HepG2 (cell line): ENCODE data around the gene GFOD1. TPM values are rescaled to one million over a fixed set of nuclear protein-coding genes. Genes with fewer than 3 reads are reported as not detected.

Source experiments
- CSRNP2 ChIP-seq: sonication (generic); formaldehyde crosslinking; conservative IDR thresholded peaks from 2 replicates; pipeline ENCODE4 v1.8.0; 2022; ENCODE audit warnings: low read depth, missing genetic modification reagents
- NR3C1 ChIP-seq: sonication (generic); formaldehyde crosslinking; IDR thresholded peaks from 2 replicates; pipeline ENCODE4 v1.4.0; 2020; ENCODE audit warnings: missing genetic modification reagents
- SCMH1 ChIP-seq: sonication (generic); formaldehyde crosslinking; IDR thresholded peaks from 2 replicates; pipeline ENCODE4 v1.9.0; 2021; ENCODE audit warnings: missing genetic modification reagents, mild to moderate bottlenecking, borderline replicate concordance
- SIX4 ChIP-seq: sonication (generic); formaldehyde crosslinking; IDR thresholded peaks from 2 replicates; pipeline ENCODE4 v1.4.0; 2020; ENCODE audit warnings: missing genetic modification reagents
- SMAD1 ChIP-seq: sonication (generic); formaldehyde crosslinking; IDR thresholded peaks from 2 replicates; pipeline ENCODE4 v1.4.0; 2020; ENCODE audit warnings: missing genetic modification reagents, low read depth, mild to moderate bottlenecking, borderline replicate concordance
- SNAI1 ChIP-seq: sonication (generic); formaldehyde crosslinking; IDR thresholded peaks from 2 replicates; pipeline ENCODE4 v1.5.0; 2020; ENCODE audit warnings: mild to moderate bottlenecking, missing genetic modification reagents, borderline replicate concordance
- TEAD2 ChIP-seq: sonication (generic); formaldehyde crosslinking; IDR thresholded peaks from 2 replicates; pipeline ENCODE4 v1.9.0; 2021; ENCODE audit warnings: missing genetic modification reagents
- YEATS4 ChIP-seq: sonication (generic); formaldehyde crosslinking; IDR thresholded peaks from 2 replicates; pipeline ENCODE4 v1.4.0; 2020; ENCODE audit warnings: missing genetic modification reagents, borderline replicate concordance
- ZNF207 ChIP-seq: fragments of 450-650 bp; IDR thresholded peaks from 2 replicates; pipeline ENCODE4 v1.6.1; 2016; ENCODE audit warnings: antibody characterized with exemption, borderline replicate concordance
- ZNF260 ChIP-seq: sonication (generic); formaldehyde crosslinking; IDR thresholded peaks from 2 replicates; pipeline ENCODE4 v1.4.0; 2020; ENCODE audit warnings: missing genetic modification reagents, low read depth, mild to moderate bottlenecking, borderline replicate concordance
- ZNF275 ChIP-seq: sonication (generic); formaldehyde crosslinking; IDR thresholded peaks from 2 replicates; pipeline ENCODE4 v1.8.0; 2022; ENCODE audit warnings: missing genetic modification reagents, mild to moderate bottlenecking, inconsistent platforms, borderline replicate concordance
- ZNF652 ChIP-seq: IDR thresholded peaks from 2 replicates; pipeline ENCODE4 v1.6.1; 2016; ENCODE audit warnings: low read depth, borderline replicate concordance
- ZNF678 ChIP-seq: sonication (generic); formaldehyde crosslinking; IDR thresholded peaks from 2 replicates; pipeline ENCODE4 v1.4.0; 2020; ENCODE audit warnings: mild to moderate bottlenecking, missing genetic modification reagents
- polyA plus RNA-seq, 8 experiments: library from polyadenylated mRNA; depleted of rRNA in 3 of 8; stranded (reverse) in 7 of 8; unstranded in 1 of 8; fragments of >200 nt; fragmentation: Illumina TruSeq in 4 of 8; extraction: Trizol in 4 of 8; gene quantifications; 2 replicates each; pipeline versions ENCODE4 v1.2.1 to v1.2.3, GENCODE V29; 2011 to 2016; ENCODE audit warnings: low read depth in 4 of 8, missing spikeins in 1 of 8, mixed read lengths in 1 of 8; ENCODE audit not compliant: insufficient read depth in 1 of 8
- total RNA-seq, 5 experiments: library from RNA; depleted of rRNA; stranded (reverse); fragments of >200 nt; fragmentation: Illumina TruSeq; extraction: Trizol; gene quantifications; 2 replicates each; pipeline ENCODE4 v1.2.3, GENCODE V29; 2016; ENCODE audit warnings: low read depth in 1 of 5
- TF ChIP-seq, protein P1 (sequence below): sonication (generic); formaldehyde crosslinking; IDR thresholded peaks from 2 replicates; pipeline ENCODE4 v1.4.0; 2020; ENCODE audit warnings: missing genetic modification reagents, borderline replicate concordance
- TF ChIP-seq, protein P2 (sequence below): sonication (generic); formaldehyde crosslinking; IDR thresholded peaks from 2 replicates; pipeline ENCODE4 v1.5.1; 2020; ENCODE audit warnings: missing genetic modification reagents, mild to moderate bottlenecking, borderline replicate concordance
- TF ChIP-seq, protein P3 (sequence below): sonication (generic); formaldehyde crosslinking; IDR thresholded peaks from 2 replicates; pipeline ENCODE4 v1.8.0; 2022; ENCODE audit warnings: missing genetic modification reagents, mild to moderate bottlenecking, moderate library complexity, borderline replicate concordance

Gene GFOD1
- total and polyA plus RNA-seq, 2 of the 13 experiments (the other 11 are each of a cell fraction or from before 2014, with no cell fraction given) = 1.9 to 6.4 TPM

- TF ChIP-seq ZNF207 (no peak), SIX4 (CRISPR knock-in tag) (no peak), ZNF678 (CRISPR knock-in tag) (no peak), YEATS4 (CRISPR knock-in tag) (no peak), CSRNP2 (CRISPR knock-in tag) (no peak), SCMH1 (CRISPR knock-in tag) (no peak), SMAD1 (peak; percentile 88), TEAD2 (CRISPR knock-in tag) (no peak), ZNF260 (CRISPR knock-in tag) (no peak), NR3C1 (CRISPR knock-in tag) (no peak), ZNF652 (CRISPR knock-in tag) (no peak), ZNF275 (no peak), SNAI1 (CRISPR knock-in tag) (no peak)
- TF ChIP-seq, protein P1, sequence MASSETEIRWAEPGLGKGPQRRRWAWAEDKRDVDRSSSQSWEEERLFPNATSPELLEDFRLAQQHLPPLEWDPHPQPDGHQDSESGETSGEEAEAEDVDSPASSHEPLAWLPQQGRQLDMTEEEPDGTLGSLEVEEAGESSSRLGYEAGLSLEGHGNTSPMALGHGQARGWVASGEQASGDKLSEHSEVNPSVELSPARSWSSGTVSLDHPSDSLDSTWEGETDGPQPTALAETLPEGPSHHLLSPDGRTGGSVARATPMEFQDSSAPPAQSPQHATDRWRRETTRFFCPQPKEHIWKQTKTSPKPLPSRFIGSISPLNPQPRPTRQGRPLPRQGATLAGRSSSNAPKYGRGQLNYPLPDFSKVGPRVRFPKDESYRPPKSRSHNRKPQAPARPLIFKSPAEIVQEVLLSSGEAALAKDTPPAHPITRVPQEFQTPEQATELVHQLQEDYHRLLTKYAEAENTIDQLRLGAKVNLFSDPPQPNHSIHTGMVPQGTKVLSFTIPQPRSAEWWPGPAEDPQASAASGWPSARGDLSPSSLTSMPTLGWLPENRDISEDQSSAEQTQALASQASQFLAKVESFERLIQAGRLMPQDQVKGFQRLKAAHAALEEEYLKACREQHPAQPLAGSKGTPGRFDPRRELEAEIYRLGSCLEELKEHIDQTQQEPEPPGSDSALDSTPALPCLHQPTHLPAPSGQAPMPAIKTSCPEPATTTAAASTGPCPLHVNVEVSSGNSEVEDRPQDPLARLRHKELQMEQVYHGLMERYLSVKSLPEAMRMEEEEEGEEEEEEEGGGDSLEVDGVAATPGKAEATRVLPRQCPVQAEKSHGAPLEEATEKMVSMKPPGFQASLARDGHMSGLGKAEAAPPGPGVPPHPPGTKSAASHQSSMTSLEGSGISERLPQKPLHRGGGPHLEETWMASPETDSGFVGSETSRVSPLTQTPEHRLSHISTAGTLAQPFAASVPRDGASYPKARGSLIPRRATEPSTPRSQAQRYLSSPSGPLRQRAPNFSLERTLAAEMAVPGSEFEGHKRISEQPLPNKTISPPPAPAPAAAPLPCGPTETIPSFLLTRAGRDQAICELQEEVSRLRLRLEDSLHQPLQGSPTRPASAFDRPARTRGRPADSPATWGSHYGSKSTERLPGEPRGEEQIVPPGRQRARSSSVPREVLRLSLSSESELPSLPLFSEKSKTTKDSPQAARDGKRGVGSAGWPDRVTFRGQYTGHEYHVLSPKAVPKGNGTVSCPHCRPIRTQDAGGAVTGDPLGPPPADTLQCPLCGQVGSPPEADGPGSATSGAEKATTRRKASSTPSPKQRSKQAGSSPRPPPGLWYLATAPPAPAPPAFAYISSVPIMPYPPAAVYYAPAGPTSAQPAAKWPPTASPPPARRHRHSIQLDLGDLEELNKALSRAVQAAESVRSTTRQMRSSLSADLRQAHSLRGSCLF (CRISPR knock-in tag) = no peak
- TF ChIP-seq, protein P2, sequence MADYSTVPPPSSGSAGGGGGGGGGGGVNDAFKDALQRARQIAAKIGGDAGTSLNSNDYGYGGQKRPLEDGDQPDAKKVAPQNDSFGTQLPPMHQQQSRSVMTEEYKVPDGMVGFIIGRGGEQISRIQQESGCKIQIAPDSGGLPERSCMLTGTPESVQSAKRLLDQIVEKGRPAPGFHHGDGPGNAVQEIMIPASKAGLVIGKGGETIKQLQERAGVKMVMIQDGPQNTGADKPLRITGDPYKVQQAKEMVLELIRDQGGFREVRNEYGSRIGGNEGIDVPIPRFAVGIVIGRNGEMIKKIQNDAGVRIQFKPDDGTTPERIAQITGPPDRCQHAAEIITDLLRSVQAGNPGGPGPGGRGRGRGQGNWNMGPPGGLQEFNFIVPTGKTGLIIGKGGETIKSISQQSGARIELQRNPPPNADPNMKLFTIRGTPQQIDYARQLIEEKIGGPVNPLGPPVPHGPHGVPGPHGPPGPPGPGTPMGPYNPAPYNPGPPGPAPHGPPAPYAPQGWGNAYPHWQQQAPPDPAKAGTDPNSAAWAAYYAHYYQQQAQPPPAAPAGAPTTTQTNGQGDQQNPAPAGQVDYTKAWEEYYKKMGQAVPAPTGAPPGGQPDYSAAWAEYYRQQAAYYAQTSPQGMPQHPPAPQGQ (CRISPR knock-in tag) = no peak
- TF ChIP-seq, protein P3, sequence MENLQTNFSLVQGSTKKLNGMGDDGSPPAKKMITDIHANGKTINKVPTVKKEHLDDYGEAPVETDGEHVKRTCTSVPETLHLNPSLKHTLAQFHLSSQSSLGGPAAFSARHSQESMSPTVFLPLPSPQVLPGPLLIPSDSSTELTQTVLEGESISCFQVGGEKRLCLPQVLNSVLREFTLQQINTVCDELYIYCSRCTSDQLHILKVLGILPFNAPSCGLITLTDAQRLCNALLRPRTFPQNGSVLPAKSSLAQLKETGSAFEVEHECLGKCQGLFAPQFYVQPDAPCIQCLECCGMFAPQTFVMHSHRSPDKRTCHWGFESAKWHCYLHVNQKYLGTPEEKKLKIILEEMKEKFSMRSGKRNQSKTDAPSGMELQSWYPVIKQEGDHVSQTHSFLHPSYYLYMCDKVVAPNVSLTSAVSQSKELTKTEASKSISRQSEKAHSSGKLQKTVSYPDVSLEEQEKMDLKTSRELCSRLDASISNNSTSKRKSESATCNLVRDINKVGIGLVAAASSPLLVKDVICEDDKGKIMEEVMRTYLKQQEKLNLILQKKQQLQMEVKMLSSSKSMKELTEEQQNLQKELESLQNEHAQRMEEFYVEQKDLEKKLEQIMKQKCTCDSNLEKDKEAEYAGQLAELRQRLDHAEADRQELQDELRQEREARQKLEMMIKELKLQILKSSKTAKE (CRISPR knock-in tag) = no peak
Observed at GRCh38 chr6:13487122-13488014, at the start of gene GFOD1 (continued).
